ENCODE measurements around the gene FBXO9. TPM values are rescaled to one million over a fixed set of nuclear protein-coding genes. Genes with fewer than 3 reads are reported as not detected.

FBXO9 gene
- polyA plus RNA-seq (2011; rRNA removed) (78.9 and 83.5 TPM in 2 replicates), polyA minus RNA-seq (2011; rRNA and poly(A)+ RNA removed) (33.0 and 38.4 TPM in 2 replicates)

DNA sequence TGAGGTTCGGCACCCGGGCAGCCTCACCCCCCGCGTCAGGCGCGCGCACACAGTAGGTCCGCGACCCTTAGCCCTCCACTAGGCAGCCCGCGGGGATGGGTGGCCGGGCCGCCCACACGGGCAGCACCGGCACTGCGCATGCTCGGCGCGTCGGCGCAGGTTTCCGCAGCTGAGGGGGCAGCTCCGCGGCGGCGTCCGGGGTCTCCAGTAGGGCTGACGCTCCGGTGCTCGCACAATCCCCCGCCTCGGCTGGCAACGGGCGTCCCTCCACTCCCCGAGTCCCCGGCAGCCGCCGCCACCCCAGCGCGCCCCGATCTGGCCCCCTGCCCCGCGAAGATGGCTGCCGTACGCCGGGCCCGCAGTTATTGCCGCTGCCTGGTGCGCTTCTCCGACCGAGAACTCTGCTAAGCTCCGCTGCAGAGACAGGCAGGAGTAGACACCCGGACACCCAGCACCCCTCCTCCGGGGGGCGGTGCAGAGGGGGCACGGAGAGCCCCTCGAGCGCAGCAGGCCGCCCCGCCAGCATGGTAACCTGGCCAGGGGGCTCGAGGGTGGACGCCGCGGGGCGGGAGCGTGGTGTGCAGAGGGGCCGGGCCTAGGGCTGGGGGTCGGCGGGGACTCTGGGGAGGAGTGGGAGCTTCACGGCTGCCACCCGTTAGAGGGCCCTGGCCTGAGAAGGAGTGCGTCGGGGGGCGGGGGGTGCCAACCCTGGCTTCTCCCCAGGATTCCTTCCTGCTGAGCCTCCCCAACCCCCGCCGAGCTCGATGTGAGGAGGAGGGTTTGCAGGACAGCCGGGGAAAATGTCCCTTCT lies at the start of gene FBXO9:
TSS of gene FBXO9 (plus strand) at position 139 of the 811 bp plus-strand sequence. CDS start at position 525, 386 bp downstream.
- Histone ChIP-seq H3K27me3 (ENCODE audit: control insufficient read depth, insufficient read depth, low read length) (no peaks in the 10 kb centered on the region), H3K4me3 (ENCODE audit: low read depth, low read length) (peak within 1 kb of the TSS; percentile 68), H3K36me3 (ENCODE audit: control insufficient read depth, insufficient read depth, low read length) (no peaks in the 10 kb centered on the region)
- DNase-seq (ENCODE audit: low read depth), result no peak
- POLR2A ChIA-PET, result no interaction called here
- TF ChIP-seq, protein P1, sequence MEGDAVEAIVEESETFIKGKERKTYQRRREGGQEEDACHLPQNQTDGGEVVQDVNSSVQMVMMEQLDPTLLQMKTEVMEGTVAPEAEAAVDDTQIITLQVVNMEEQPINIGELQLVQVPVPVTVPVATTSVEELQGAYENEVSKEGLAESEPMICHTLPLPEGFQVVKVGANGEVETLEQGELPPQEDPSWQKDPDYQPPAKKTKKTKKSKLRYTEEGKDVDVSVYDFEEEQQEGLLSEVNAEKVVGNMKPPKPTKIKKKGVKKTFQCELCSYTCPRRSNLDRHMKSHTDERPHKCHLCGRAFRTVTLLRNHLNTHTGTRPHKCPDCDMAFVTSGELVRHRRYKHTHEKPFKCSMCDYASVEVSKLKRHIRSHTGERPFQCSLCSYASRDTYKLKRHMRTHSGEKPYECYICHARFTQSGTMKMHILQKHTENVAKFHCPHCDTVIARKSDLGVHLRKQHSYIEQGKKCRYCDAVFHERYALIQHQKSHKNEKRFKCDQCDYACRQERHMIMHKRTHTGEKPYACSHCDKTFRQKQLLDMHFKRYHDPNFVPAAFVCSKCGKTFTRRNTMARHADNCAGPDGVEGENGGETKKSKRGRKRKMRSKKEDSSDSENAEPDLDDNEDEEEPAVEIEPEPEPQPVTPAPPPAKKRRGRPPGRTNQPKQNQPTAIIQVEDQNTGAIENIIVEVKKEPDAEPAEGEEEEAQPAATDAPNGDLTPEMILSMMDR (IDR thresholded peaks at IDR 0.05; ENCODE audit: insufficient read depth, low read depth, low read length), result no peak
- CTCF ChIA-PET, result interaction anchor here (0.6 to 2.8 kb wide), 5 partner anchors 50 to 419 kb away, joined by 3 to 12 read pairs (median 3); partner anchors contain the start of gene GSTA4

DNA sequence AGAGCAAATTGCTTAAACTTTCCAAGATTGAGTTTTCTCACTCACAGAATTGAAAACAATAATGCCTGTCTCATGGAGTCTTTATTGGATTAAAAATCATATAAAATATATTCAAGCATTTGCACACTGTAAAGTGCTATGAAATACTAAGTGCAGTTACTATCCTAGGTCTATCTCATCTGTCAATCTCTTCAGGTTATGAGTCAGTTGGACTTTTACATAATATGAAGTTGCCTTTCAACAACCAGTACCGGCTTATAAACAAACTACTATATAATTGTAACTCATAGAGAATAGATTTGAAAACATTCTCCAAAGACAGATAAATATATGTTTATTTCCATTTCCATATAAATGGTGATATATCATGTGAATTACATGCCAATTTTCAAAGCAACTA lies 49.7 kb upstream of the FBXO9 start:
- Histone ChIP-seq H3K4me3 (ENCODE audit: low read depth, low read length) (no peak overlapping the region), H3K36me3 (ENCODE audit: control insufficient read depth, insufficient read depth, low read length) (peaks cover 18% of the 10 kb centered on the region), H3K27me3 (ENCODE audit: control insufficient read depth, insufficient read depth, low read length) (no peaks in the 10 kb centered on the region)
- TF ChIP-seq, protein P1 (IDR thresholded peaks at IDR 0.05; ENCODE audit: insufficient read depth, low read depth, low read length), result no peak
- POLR2A ChIA-PET, result no interaction called here
- CTCF ChIA-PET, result interaction anchor here (0.8 to 1.2 kb wide), 2 partner anchors 21 to 50 kb away, joined by 3 to 5 read pairs; partner anchors contain the start of gene GSTA4
- no peak for DNase-seq (ENCODE audit: low read depth)

- no peaks in the 10 kb centered on the region for H3K27me3 ChIP-seq (ENCODE audit: control insufficient read depth, insufficient read depth, low read length)
- peaks cover 11% of the 10 kb centered on the region for H3K36me3 ChIP-seq (ENCODE audit: control insufficient read depth, insufficient read depth, low read length)
- ChIA-PET CTCF (interaction anchor here (0.9 kb wide), 1 partner anchor 12 kb away, joined by 3 read pairs; no protein-coding TSS in a partner anchor), POLR2A (no interaction called here)
- no peak overlapping the region for H3K4me3 ChIP-seq (ENCODE audit: low read depth, low read length)
- DNase-seq (ENCODE audit: low read depth), result no peak
- TF ChIP-seq, protein P1 (IDR thresholded peaks at IDR 0.05; ENCODE audit: insufficient read depth, low read depth, low read length), result no peak
These were observed 46.8 kb upstream of the FBXO9 start for GRCh38 chr6:53018446-53018845.

GRCh38 chr6:53020005-53020744 lies 45.0 kb upstream of the FBXO9 start:
- no peaks in the 10 kb centered on the region for H3K27me3 ChIP-seq (ENCODE audit: control insufficient read depth, insufficient read depth, low read length)
- no peak for DNase-seq (ENCODE audit: low read depth)
- H3K4me3 ChIP-seq (ENCODE audit: low read depth, low read length), result no peak overlapping the region
- CTCF ChIA-PET, result no interaction called here
- POLR2A ChIA-PET, result no interaction called here
- peaks cover 9% of the 10 kb centered on the region for H3K36me3 ChIP-seq (ENCODE audit: control insufficient read depth, insufficient read depth, low read length)
- TF ChIP-seq, protein P1 (IDR thresholded peaks at IDR 0.05; ENCODE audit: insufficient read depth, low read depth, low read length), result no peak

DNA sequence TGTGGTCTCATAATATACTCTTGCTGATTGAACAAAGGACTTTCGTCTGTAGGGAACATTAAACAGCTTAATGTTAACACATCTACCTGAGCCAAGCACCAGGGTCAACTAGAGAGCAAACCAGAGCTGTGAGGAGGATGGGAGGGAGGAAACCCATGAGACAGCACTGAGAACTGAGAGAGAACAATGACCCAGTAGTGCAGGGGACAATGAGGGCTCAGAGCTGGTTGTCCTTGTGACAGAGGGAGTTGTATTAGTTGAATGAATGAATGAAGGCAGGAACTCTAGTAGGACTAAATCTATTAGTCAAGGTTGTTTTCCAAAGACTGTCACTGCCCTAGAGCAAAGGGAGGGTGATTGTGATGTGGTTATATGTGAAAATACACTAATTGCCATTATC lies 41.9 kb upstream of the FBXO9 start:
- Histone ChIP-seq H3K27me3 (ENCODE audit: control insufficient read depth, insufficient read depth, low read length) (no peaks in the 10 kb centered on the region), H3K4me3 (ENCODE audit: low read depth, low read length) (no peak overlapping the region), H3K36me3 (ENCODE audit: control insufficient read depth, insufficient read depth, low read length) (peaks cover 2% of the 10 kb centered on the region)
- ChIA-PET CTCF (interaction anchor here (1.0 kb wide), 1 partner anchor 29 kb away, joined by 5 read pairs; the partner anchor contains the start of gene GSTA4), POLR2A (no interaction called here)
- TF ChIP-seq, protein P1 (IDR thresholded peaks at IDR 0.05; ENCODE audit: insufficient read depth, low read depth, low read length), result no peak
- no peak for DNase-seq (ENCODE audit: low read depth)
